H1 (cell line): ENCODE measurements around the gene MPC1. TPM values are rescaled to one million over a fixed set of nuclear protein-coding genes. Genes with fewer than 3 reads are reported as not detected.

ENCODE experiments used
- CTCF ChIA-PET: fragments of 300-600 bp; sonication (Branson Sonifier 250); formaldehyde crosslinking; loops from one replicate; lab custom pipeline; 2021; ENCODE audit not compliant: partially characterized antibody; lab: Charles Lee
- POLR2A ChIA-PET: fragments of 300-600 bp; sonication (Branson Sonifier 250); formaldehyde crosslinking; loops from one replicate; lab custom pipeline; 2021; ENCODE audit warnings: inconsistent platforms; ENCODE audit not compliant: partially characterized antibody; lab: Charles Lee
- DNase-seq, 2 experiments: peaks; one replicate each; pipeline versions ENCODE4 v3.0.0 to v3.0.0-alpha.2; 2010 to 2022; ENCODE audit warnings: low spot score in 2 of 2, low read depth in 1 of 2, mixed read lengths in 1 of 2
- FAIRE-seq: peaks from 2 replicates; lab custom pipeline; 2011; peaks lifted over from hg19 to GRCh38; lab: Jason Lieb, UNC
- H2AFZ ChIP-seq: 2 replicates; pipeline ENCODE4 v1.8.1; 2012; ENCODE audit warnings: low read length, inconsistent platforms
- H2AK5ac ChIP-seq: 2 replicates; pipeline ENCODE4 v1.6.1; 2013; ENCODE audit warnings: low read depth, low read length
- H2BK120ac ChIP-seq: replicated peaks from 2 replicates; pipeline ENCODE3; 2013; ENCODE audit warnings: low read depth, low read length, inconsistent platforms
- H2BK12ac ChIP-seq: 2 replicates; pipeline ENCODE4 v1.6.1; 2013; ENCODE audit warnings: low read depth, low read length
- H2BK15ac ChIP-seq: 2 replicates; pipeline ENCODE4 v1.6.1; 2013; ENCODE audit warnings: low read length
- H2BK20ac ChIP-seq: 2 replicates; pipeline ENCODE4 v1.6.1; 2013; ENCODE audit warnings: low read length
- H2BK5ac ChIP-seq: 2 replicates; pipeline ENCODE4 v1.6.1; 2013; ENCODE audit warnings: low read depth, low read length
- H3K14ac ChIP-seq: 2 replicates; pipeline ENCODE4 v1.6.1; 2013; ENCODE audit warnings: inconsistent platforms; ENCODE audit not compliant: insufficient read length
- H3K18ac ChIP-seq: 2 replicates; pipeline ENCODE4 v1.6.1; 2013; ENCODE audit warnings: low read length; ENCODE audit errors: extremely low read depth
- H3K23ac ChIP-seq: 2 replicates; pipeline ENCODE4 v1.6.1; 2013; ENCODE audit warnings: inconsistent platforms; ENCODE audit not compliant: insufficient read length
- H3K23me2 ChIP-seq: 2 replicates; pipeline ENCODE4 v1.6.1; 2013; ENCODE audit warnings: low read depth, low read length
- H3K27ac ChIP-seq: 2 replicates; pipeline ENCODE4 v1.6.1; 2011; ENCODE audit warnings: low read depth, low read length, inconsistent platforms
- H3K27me3 ChIP-seq, 4 experiments: replicated peaks in 1 of 4; 1 replicate in 1 of 4; 2 replicates in 3 of 4; pipeline versions ENCODE4 v1.6.1 to v1.8.1; 2011 to 2013; ENCODE audit warnings: low read length in 3 of 4, mild to moderate bottlenecking in 3 of 4, inconsistent platforms in 2 of 4, mixed read lengths in 2 of 4, moderate library complexity in 1 of 4; ENCODE audit not compliant: control insufficient read depth in 3 of 4, insufficient read depth in 3 of 4; ENCODE audit errors: extremely low read depth in 1 of 4
- H3K36me3 ChIP-seq, 4 experiments: 2 replicates each; pipeline versions ENCODE4 v1.6.1 to v1.8.1; 2011 to 2013; ENCODE audit warnings: mild to moderate bottlenecking in 4 of 4, low read length in 3 of 4, moderate library complexity in 2 of 4, control low read depth in 1 of 4, inconsistent platforms in 1 of 4; ENCODE audit not compliant: insufficient read depth in 4 of 4, control insufficient read depth in 2 of 4
- H3K4ac ChIP-seq: replicated peaks from 2 replicates; pipeline ENCODE3; 2013; ENCODE audit warnings: low read length, low read depth, mixed read lengths, inconsistent platforms; ENCODE audit not compliant: insufficient read length
- H3K4me1 ChIP-seq, 4 experiments: replicated peaks in 1 of 4; 1 replicate in 1 of 4; 2 replicates in 3 of 4; pipeline versions ENCODE4 v1.6.1 to v1.8.1; 2011 to 2013; ENCODE audit warnings: low read length in 3 of 4, inconsistent platforms in 2 of 4, mixed read lengths in 1 of 4; ENCODE audit not compliant: insufficient read depth in 4 of 4, control insufficient read depth in 3 of 4
- H3K4me2 ChIP-seq, 2 experiments: 2 replicates each; pipeline versions ENCODE4 v1.6.1 to v1.8.1; 2011 to 2013; ENCODE audit warnings: low read depth in 2 of 2, low read length in 2 of 2, control low read depth in 1 of 2, inconsistent platforms in 1 of 2, mild to moderate bottlenecking in 1 of 2; ENCODE audit not compliant: insufficient read depth in 1 of 2
- H3K4me3 ChIP-seq, 4 experiments: fragments of 200-600, 300-600 bp in 1 of 4; sonication (generic), shearing (Covaris generic), sonication (Bioruptor Twin) in 1 of 4; 2 replicates each; pipeline versions ENCODE4 v1.5.1 to v1.8.1; 2011 to 2016; ENCODE audit warnings: low read length in 4 of 4, low read depth in 3 of 4, control low read depth in 2 of 4, inconsistent platforms in 2 of 4, mild to moderate bottlenecking in 2 of 4, mixed read lengths in 1 of 4, moderate library complexity in 1 of 4; ENCODE audit not compliant: insufficient read depth in 2 of 4; ENCODE audit errors: extremely low read depth in 1 of 4
- H3K56ac ChIP-seq: replicated peaks from 2 replicates; pipeline ENCODE3; 2013; ENCODE audit warnings: low read depth, mild to moderate bottlenecking, mixed read lengths, low read length, inconsistent platforms; ENCODE audit not compliant: insufficient read length
- H3K79me1 ChIP-seq: 2 replicates; pipeline ENCODE4 v1.6.1; 2013; ENCODE audit warnings: low read depth, low read length, control low read depth
- H3K79me2 ChIP-seq, 2 experiments: 2 replicates each; pipeline versions ENCODE4 v1.6.1 to v1.8.1; 2012 to 2013; ENCODE audit warnings: low read length in 2 of 2, mild to moderate bottlenecking in 2 of 2, inconsistent platforms in 1 of 2; ENCODE audit not compliant: insufficient read depth in 2 of 2, control insufficient read depth in 1 of 2
- H3K9ac ChIP-seq, 4 experiments: replicated peaks in 1 of 4; 1 replicate in 1 of 4; 2 replicates in 3 of 4; pipeline versions ENCODE4 v1.6.1 to v1.8.1; 2011 to 2013; ENCODE audit warnings: low read depth in 3 of 4, low read length in 3 of 4, control low read depth in 2 of 4, mild to moderate bottlenecking in 2 of 4, moderate library complexity in 2 of 4, inconsistent platforms in 1 of 4; ENCODE audit errors: extremely low read depth in 1 of 4
- H3K9me3 ChIP-seq, 2 experiments: 2 replicates each; pipeline versions ENCODE4 v1.6.1 to v1.8.1; 2012 to 2013; ENCODE audit warnings: mild to moderate bottlenecking in 2 of 2, moderate library complexity in 2 of 2, control low read depth in 1 of 2, inconsistent platforms in 1 of 2, low read depth in 1 of 2, low read length in 1 of 2, mixed read lengths in 1 of 2; ENCODE audit not compliant: insufficient read depth in 2 of 2
- H4K20me1 ChIP-seq, 2 experiments: replicated peaks in 1 of 2; 2 replicates each; pipeline versions ENCODE3 to v1.8.1; 2011 to 2013; ENCODE audit warnings: inconsistent platforms in 2 of 2, low read length in 2 of 2, mild to moderate bottlenecking in 1 of 2; ENCODE audit not compliant: insufficient read depth in 2 of 2, control insufficient read depth in 1 of 2
- H4K5ac ChIP-seq: 2 replicates; pipeline ENCODE4 v1.6.1; 2013; ENCODE audit warnings: low read length, low read depth, mixed read lengths, inconsistent platforms; ENCODE audit not compliant: insufficient read length
- H4K8ac ChIP-seq: 2 replicates; pipeline ENCODE4 v1.8.0; 2013; ENCODE audit warnings: mild to moderate bottlenecking, moderate library complexity, low read length, inconsistent platforms; ENCODE audit not compliant: insufficient read depth; ENCODE audit errors: extremely low read depth
- H4K91ac ChIP-seq: replicated peaks from 2 replicates; pipeline ENCODE3; 2013; ENCODE audit warnings: low read length, mixed read lengths, inconsistent platforms; ENCODE audit not compliant: insufficient read length
- JUND ChIP-seq: IDR thresholded peaks from 2 replicates; pipeline ENCODE4 v1.6.1; 2011; ENCODE audit warnings: mild to moderate bottlenecking, improper control_type of control experiment, low read length
- MAFK ChIP-seq: IDR thresholded peaks from 2 replicates; pipeline ENCODE4 v1.6.1; 2012; ENCODE audit warnings: low read depth, mild to moderate bottlenecking, improper control_type of control experiment, low read length
- MAX ChIP-seq: IDR thresholded peaks from 2 replicates; pipeline ENCODE4 v1.6.1; 2012; ENCODE audit warnings: inconsistent platforms
- POLR2AphosphoS5 ChIP-seq: IDR thresholded peaks from 2 replicates; pipeline ENCODE4 v1.6.1; 2011; ENCODE audit warnings: low read depth, low read length
- RAD21 ChIP-seq, 2 experiments: IDR thresholded peaks in 1 of 2; conservative IDR thresholded peaks in 1 of 2; 2 replicates each; pipeline ENCODE4 v1.6.1; 2011; ENCODE audit warnings: low read depth in 2 of 2, low read length in 2 of 2, improper control_type of control experiment in 1 of 2, inconsistent platforms in 1 of 2, mild to moderate bottlenecking in 1 of 2, moderate library complexity in 1 of 2
- RBBP5 ChIP-seq: IDR thresholded peaks from 2 replicates; pipeline ENCODE4 v1.7.1; 2012; ENCODE audit warnings: low read depth, mild to moderate bottlenecking, inconsistent platforms, low read length, moderate library complexity, borderline replicate concordance
- SIRT6 ChIP-seq: IDR thresholded peaks from one replicate; pipeline ENCODE4 v1.7.1; 2012; ENCODE audit warnings: low read length, inconsistent platforms
- SIX5 ChIP-seq: IDR thresholded peaks from 2 replicates; pipeline ENCODE4 v1.6.1; 2011; ENCODE audit warnings: mild to moderate bottlenecking, low read depth, low read length
- WGBS, 2 experiments: shearing (Covaris generic) in 1 of 2; methylation state at CpG; one replicate each; pipeline versions ENCODE4 v1.1.6 to v1.1.7; 2013 to 2015; ENCODE audit warnings: low lambda C conversion rate in 2 of 2, mixed read lengths in 2 of 2, inconsistent platforms in 1 of 2, low coverage in 1 of 2, missing lambda C conversion rate in 1 of 2; ENCODE audit not compliant: insufficient replicate concordance in 2 of 2, insufficient coverage in 1 of 2, insufficient read length in 1 of 2; ENCODE audit errors: extremely low coverage in 1 of 2, missing lambda C conversion rate in 1 of 2; 5-methylcytosine and 5-hydroxymethylcytosine counted together
- polyA plus RNA-seq, 7 experiments: library from polyadenylated mRNA; depleted of rRNA in 3 of 7; stranded (reverse) in 5 of 7; unstranded in 2 of 7; fragments of >200 nt in 5 of 7; fragments of 200-250 nt in 2 of 7; gene quantifications; 1 replicate in 5 of 7; 2 replicates in 1 of 7; 4 replicates in 1 of 7; pipeline versions ENCODE4 v1.2.1 to v1.2.3, GENCODE V29; 2011 to 2013; ENCODE audit warnings: missing spikeins in 2 of 7, mixed read lengths in 2 of 7
- total RNA-seq: library from RNA; stranded (reverse); fragmentation: NEBNext Ultra II Directional; extraction: Animal tissue kit (Norgen Biotek cat#: 25700); gene quantifications from 2 replicates; pipeline ENCODE4 v1.2.1, GENCODE V29; 2021

The MPC1 gene
- total and polyA plus RNA-seq, 2 of the 8 experiments (the other 6 are each of a cell fraction or from before 2014, with no cell fraction given) = 10.2 to 12.6 TPM

GRCh38 chr6:166360243-166361076 lies 22.3 kb downstream of the MPC1 start:
- Histone ChIP-seq H3K9me3 (no peaks in the 10 kb centered on the region; a peak in 1 of 4 replicates), H3K27ac (no peak overlapping the region), H3K56ac (no peak overlapping the region), H3K18ac (peak overlapping the region; percentile 26), H3K4me2 (no peak overlapping the region), H4K5ac (no peak overlapping the region), H3K36me3 (no peaks in the 10 kb centered on the region), H2AFZ (no peak overlapping the region), H2BK12ac (0 out of 2 replicates have a peak overlapping the region, but pooled peaks have one; percentile 5), H2BK5ac (0 out of 2 replicates have a peak overlapping the region, but pooled peaks have one; percentile 26), H3K4ac (no peak overlapping the region), H3K4me3 (no peak overlapping the region), H2AK5ac (peak overlapping the region; percentile 60; the same call in 1 of the 2 replicates), H3K9ac (no peak overlapping the region), H4K8ac (no peak overlapping the region), H4K91ac (no peak overlapping the region), H3K27me3 (no peaks in the 10 kb centered on the region), H3K79me1 (no peaks in the 10 kb centered on the region), H3K23me2 (no peaks in the 10 kb centered on the region), H3K4me1 (peaks cover 0 to 10% (median 6%) of the 10 kb centered on the region in 4 experiments; a peak in 5 of 7 replicates), H3K14ac (no peak overlapping the region), H4K20me1 (no peaks in the 10 kb centered on the region), H3K79me2 (no peaks in the 10 kb centered on the region), H2BK120ac (no peak overlapping the region), H2BK15ac (0 out of 2 replicates have a peak overlapping the region, but pooled peaks have one; percentile 2), H3K23ac (no peak overlapping the region), H2BK20ac (peak overlapping the region; percentile 66; the same call in 1 of the 2 replicates)
- CTCF ChIA-PET = interaction anchor here (1.6 kb wide), 1 partner anchor 21 kb away, joined by 5 read pairs; no protein-coding TSS in a partner anchor
- DNase-seq (no peak), FAIRE-seq (peak; percentile 7)
- POLR2A ChIA-PET = interaction anchor here (0.7 to 1.2 kb wide), 4 partner anchors 17 to 28 kb away, joined by 3 to 4 read pairs (median 4); no protein-coding TSS in a partner anchor
- TF ChIP-seq MAX = no peak
- 0 out of 2 replicates have a peak, but pooled peaks have one; percentile 16 for TF ChIP-seq JUND
- no peak for TF ChIP-seq SIX5
- no peak for TF ChIP-seq MAFK
- no peak for TF ChIP-seq RAD21 (IDR thresholded peaks at IDR 0.05 in 1 of 2, conservative IDR thresholded peaks at IDR 0.05 in 1 of 2; ENCODE audit: low read depth in 2 of 2, low read length in 2 of 2)
- TF ChIP-seq SIRT6 = no peak
- TF ChIP-seq POLR2AphosphoS5 = no peak
- TF ChIP-seq RBBP5 = no peak
- WGBS, 2 experiments = 88% methylated on average over 8 of the region's 8 CpGs; no CpG with 5 or more reads in 1 of the 2 experiments
